ENCODE measurements around the gene C1QTNF8.

The C1QTNF8 gene

GRCh38 chr16:1074379-1074649 lies 21.7 kb downstream of the C1QTNF8 start:
- no peak for DNase-seq

- DNase-seq: no peak
These were observed 22.3 kb downstream of the C1QTNF8 start for GRCh38 chr16:1073566-1074378.

GRCh38 chr16:1073262-1073558 lies 22.8 kb downstream of the C1QTNF8 start:
- DNase-seq: no peak

- DNase-seq: no peak
These were observed 23.4 kb downstream of the C1QTNF8 start, which contains the start of gene SSTR5 for GRCh38 chr16:1072526-1073261. TSS of gene SSTR5 (plus strand) at chr16:1072747. CDS start at chr16:1078869, 6,122 bp downstream.

- DNase-seq: peak in 1 of 2 experiments; percentile 27
These were observed 24.4 kb downstream of the C1QTNF8 start for GRCh38 chr16:1071561-1072225.

GRCh38 chr16:1070864-1071408 lies 25.1 kb downstream of the C1QTNF8 start:
- DNase-seq: no peak

GRCh38 chr16:1070084-1070863 lies 25.8 kb downstream of the C1QTNF8 start:
- DNase-seq: no peak

- DNase-seq: no peak
These were observed 26.9 kb downstream of the C1QTNF8 start for GRCh38 chr16:1069154-1069553.

GRCh38 chr16:1068451-1068850 lies 27.6 kb downstream of the C1QTNF8 start:
- DNase-seq: no peak

- no peak for DNase-seq
These were observed 28.4 kb downstream of the C1QTNF8 start for GRCh38 chr16:1067629-1068028.

GRCh38 chr16:1066584-1067172 lies 29.4 kb downstream of the C1QTNF8 start:
- DNase-seq: peak in 1 of 2 experiments; percentile 32

- no peak for DNase-seq
These were observed 30.4 kb downstream of the C1QTNF8 start for GRCh38 chr16:1065469-1066128.

- no peak for DNase-seq
These were observed 32.3 kb downstream of the C1QTNF8 start for GRCh38 chr16:1063728-1064127.

- DNase-seq: no peak
These were observed 33.1 kb downstream of the C1QTNF8 start for GRCh38 chr16:1062895-1063294.

- no peak for DNase-seq
These were observed 34.1 kb downstream of the C1QTNF8 start for GRCh38 chr16:1061769-1062505.

GRCh38 chr16:1060416-1061340 lies 35.4 kb downstream of the C1QTNF8 start:
- no peak for DNase-seq

GRCh38 chr16:1059310-1059709 lies 36.7 kb downstream of the C1QTNF8 start:
- no peak for DNase-seq

- DNase-seq: no peak
These were observed 37.8 kb downstream of the C1QTNF8 start for GRCh38 chr16:1058216-1058615.

GRCh38 chr16:1057252-1057932 lies 38.7 kb downstream of the C1QTNF8 start:
- DNase-seq: no peak
